Measurements from ENCODE around the gene XPR1. TPM values are rescaled to one million over a fixed set of nuclear protein-coding genes. Genes with fewer than 3 reads are reported as not detected.

Gene XPR1
- total RNA-seq, 1 experiment from 2014 or later: 36.1 TPM

- ATAC-seq (no peak), DNase-seq (ENCODE audit: low read depth, low spot score) (no peak)
- in situ Hi-C loops (cut with HindIII; ENCODE audit: low pct_unique_long_range_greater_than_20kb, low sequenced_read_pairs) (no loop called here), intact Hi-C loops (cut with micrococcal nuclease; ENCODE audit: unreplicated experiment) (no loop called here)
- Histone ChIP-seq H3K9me3 (ENCODE audit: control insufficient read depth, insufficient read depth, low read depth, low read length) (no peaks in the 10 kb centered on the region), H3K27ac (ENCODE audit: low read length) (no peak overlapping the region), H3K4me3 (ENCODE audit: low read depth in 2 of 2, low read length in 2 of 2) (no peak overlapping the region), H3K27me3 (ENCODE audit: control insufficient read depth, insufficient read depth, low read length) (no peaks in the 10 kb centered on the region), H3K36me3 (ENCODE audit: control insufficient read depth, insufficient read depth, low read length) (no peaks in the 10 kb centered on the region), H3K4me1 (ENCODE audit: control insufficient read depth, insufficient read depth, low read length) (no peaks in the 10 kb centered on the region)
- CTCF ChIA-PET: no interaction called here
- BruUV-seq (replicated peaks): no TSS peak
- TF ChIP-seq TCF7L2 (IDR thresholded peaks at IDR 0.05; ENCODE audit: low read depth, low read length) (no peak), POLR2AphosphoS5 (IDR thresholded peaks at IDR 0.05; ENCODE audit: low read depth, low read length) (no peak), CTCF (IDR thresholded peaks at IDR 0.05) (no peak), SIN3A (IDR thresholded peaks at IDR 0.05; ENCODE audit: borderline replicate concordance, insufficient read depth, low read depth, low read length) (no peak), REST (IDR thresholded peaks at IDR 0.05; ENCODE audit: insufficient read depth in 1 of 2, low read depth in 2 of 2, low read length in 1 of 2) (no peak)
- POLR2A ChIA-PET: no interaction called here
Measured at GRCh38 chr1:180594723-180595122, 37.1 kb upstream of the XPR1 start.

- CTCF ChIA-PET: interaction anchor here (0.7 kb wide), 1 partner anchor 344 kb away, joined by 9 read pairs; no protein-coding TSS in a partner anchor
- intact Hi-C loops (cut with micrococcal nuclease; ENCODE audit: unreplicated experiment) (no loop called here), in situ Hi-C loops (cut with HindIII; ENCODE audit: low pct_unique_long_range_greater_than_20kb, low sequenced_read_pairs) (no loop called here)
- no peaks in the 10 kb centered on the region for H3K4me1 ChIP-seq (ENCODE audit: control insufficient read depth, insufficient read depth, low read length)
- no peaks in the 10 kb centered on the region for H3K9me3 ChIP-seq (ENCODE audit: control insufficient read depth, insufficient read depth, low read depth, low read length)
- H3K4me3 ChIP-seq (ENCODE audit: low read depth in 2 of 2, low read length in 2 of 2): no peak overlapping the region
- no peak for ATAC-seq
- H3K27ac ChIP-seq (ENCODE audit: low read length): no peak overlapping the region
- H3K36me3 ChIP-seq (ENCODE audit: control insufficient read depth, insufficient read depth, low read length): no peaks in the 10 kb centered on the region
- no TSS peak for BruUV-seq (replicated peaks)
- DNase-seq (ENCODE audit: low read depth, low spot score): no peak
- no peaks in the 10 kb centered on the region for H3K27me3 ChIP-seq (ENCODE audit: control insufficient read depth, insufficient read depth, low read length)
- TF ChIP-seq SIN3A (IDR thresholded peaks at IDR 0.05; ENCODE audit: borderline replicate concordance, insufficient read depth, low read depth, low read length) (no peak), TCF7L2 (IDR thresholded peaks at IDR 0.05; ENCODE audit: low read depth, low read length) (no peak), REST (IDR thresholded peaks at IDR 0.05; ENCODE audit: insufficient read depth in 1 of 2, low read depth in 2 of 2, low read length in 1 of 2) (no peak), CTCF (IDR thresholded peaks at IDR 0.05) (no peak), POLR2AphosphoS5 (IDR thresholded peaks at IDR 0.05; ENCODE audit: low read depth, low read length) (no peak)
- POLR2A ChIA-PET: no interaction called here
Measured at GRCh38 chr1:180595966-180596365, 35.9 kb upstream of the XPR1 start.
